GM23248 (cell line): ENCODE results near the gene ADAMTSL2. TPM values are rescaled to one million over a fixed set of nuclear protein-coding genes. Genes with fewer than 3 reads are reported as not detected.

Source experiments
- DNase-seq: peaks from one replicate; pipeline ENCODE4 v3.0.0-alpha.2; 2015
- H2AFZ ChIP-seq: fragments of 200-600 bp; sonication (generic); 2 replicates; pipeline ENCODE4 v1.6.1; 2016; ENCODE audit warnings: antibody characterized with exemption
- H3F3A ChIP-seq: fragments of 200-600 bp; sonication (generic); 2 replicates; pipeline ENCODE4 v1.6.1; 2016; ENCODE audit warnings: mild to moderate bottlenecking, antibody characterized with exemption, mixed run types; ENCODE audit not compliant: insufficient read depth
- H3K27ac ChIP-seq: fragments of 200-600 bp; sonication (generic); 2 replicates; pipeline ENCODE4 v1.5.1; 2016; ENCODE audit warnings: mild to moderate bottlenecking
- H3K27me3 ChIP-seq: fragments of 200-600 bp; sonication (generic); replicated peaks from 2 replicates; pipeline ENCODE4 v1.6.1; 2016; ENCODE audit warnings: mild to moderate bottlenecking; ENCODE audit not compliant: insufficient read depth
- H3K36me3 ChIP-seq: fragments of 200-600 bp; sonication (generic); 2 replicates; pipeline ENCODE4 v1.6.1; 2016; ENCODE audit warnings: low read depth, mild to moderate bottlenecking
- H3K4me1 ChIP-seq: fragments of 200-600 bp; sonication (generic); 2 replicates; pipeline ENCODE4 v1.6.1; 2016; ENCODE audit warnings: mild to moderate bottlenecking; ENCODE audit not compliant: insufficient read depth
- H3K4me2 ChIP-seq: fragments of 200-600 bp; sonication (generic); one replicate; pipeline ENCODE4 v1.6.1; 2016; ENCODE audit warnings: mild to moderate bottlenecking; ENCODE audit not compliant: unreplicated experiment
- H3K4me3 ChIP-seq: fragments of 200-600 bp; sonication (generic); 2 replicates; pipeline ENCODE4 v1.5.1; 2016; ENCODE audit warnings: mild to moderate bottlenecking
- H3K79me2 ChIP-seq: fragments of 200-600 bp; sonication (generic); 2 replicates; pipeline ENCODE4 v1.6.1; 2016; ENCODE audit warnings: mild to moderate bottlenecking; ENCODE audit not compliant: insufficient read depth
- H3K9ac ChIP-seq: fragments of 200-600 bp; sonication (generic); 2 replicates; pipeline ENCODE4 v1.6.1; 2016; ENCODE audit warnings: mild to moderate bottlenecking
- H3K9me2 ChIP-seq: fragments of 200-600 bp; sonication (generic); 2 replicates; pipeline ENCODE4 v1.6.1; 2016; ENCODE audit warnings: mixed run types, mild to moderate bottlenecking, moderate library complexity; ENCODE audit not compliant: insufficient read depth
- H3K9me3 ChIP-seq: fragments of 200-600 bp; sonication (generic); one replicate; pipeline ENCODE4 v1.6.1; 2017; ENCODE audit warnings: low read depth
- H4K20me1 ChIP-seq: fragments of 200-600 bp; sonication (generic); 2 replicates; pipeline ENCODE4 v1.6.0; 2016; ENCODE audit not compliant: insufficient read depth
- EZH2 ChIP-seq: fragments of 200-600 bp; sonication (generic); IDR thresholded peaks from 2 replicates; pipeline ENCODE4 v1.6.1; 2018; ENCODE audit warnings: antibody characterized with exemption, mild to moderate bottlenecking; ENCODE audit not compliant: insufficient read depth, poor library complexity, severe bottlenecking
- EZH2phosphoT487 ChIP-seq: fragments of 200-600 bp; sonication (generic); IDR thresholded peaks from 2 replicates; pipeline ENCODE4 v1.6.1; 2018; ENCODE audit warnings: antibody characterized with exemption, moderate library complexity, mild to moderate bottlenecking, low read depth; ENCODE audit not compliant: insufficient read depth
- WGBS, 2 experiments: methylation state at CpG; one replicate each; pipeline ENCODE4 v1.1.6; 2015 to 2017; ENCODE audit warnings: low lambda C conversion rate in 2 of 2, low coverage in 1 of 2; ENCODE audit errors: missing lambda C conversion rate in 2 of 2; 5-methylcytosine and 5-hydroxymethylcytosine counted together
- in situ Hi-C: fragments of 300-500 bp; cut with MboI; formaldehyde crosslinking; loops from 2 replicates; pipeline ENCODE4 v1.15.0; 2020
- polyA plus RNA-seq: library from polyadenylated mRNA; unstranded; fragments of >200 nt; fragmentation: Nextera tagmentation; extraction: Ambion mirVana; gene quantifications from 2 replicates; pipeline ENCODE4 v1.2.1, GENCODE V29; 2016
- total RNA-seq: library from RNA; depleted of rRNA; stranded (reverse); fragments of >200 nt; shearing (Covaris generic); gene quantifications from 2 replicates; pipeline ENCODE4 v1.2.3, GENCODE V29; 2014

ADAMTSL2 gene
- total and polyA plus RNA-seq, 2 experiments from 2014 or later = 0.11 TPM; not detected in 1

- no peaks in the 10 kb centered on the region for H3K27me3 ChIP-seq
- peak; percentile 94 for DNase-seq
- no peaks in the 10 kb centered on the region for H3K79me2 ChIP-seq
- H3K4me2 ChIP-seq = no peak overlapping the region
- no peak for TF ChIP-seq EZH2
- TF ChIP-seq EZH2phosphoT487 = no peak
- peaks cover 10% of the 10 kb centered on the region for H3K4me1 ChIP-seq
- H3K9me2 ChIP-seq = no peaks in the 10 kb centered on the region
- H4K20me1 ChIP-seq = no peaks in the 10 kb centered on the region
- no peak overlapping the region for H2AFZ ChIP-seq
- 0 out of 2 replicates have a peak, but pooled peaks cover 8% of the 10 kb centered on the region for H3F3A ChIP-seq
- H3K9ac ChIP-seq = peak overlapping the region; percentile 11; the same call in 1 of the 2 replicates
- in situ Hi-C loops = no loop called here
- peaks cover 4% of the 10 kb centered on the region for H3K9me3 ChIP-seq
- H3K4me3 ChIP-seq = no peak overlapping the region
- WGBS, 2 experiments = 8 to 10% methylated on average over 18 of the region's 18 CpGs
- H3K36me3 ChIP-seq = no peaks in the 10 kb centered on the region
- H3K27ac ChIP-seq = no peak overlapping the region
These were observed 27.9 kb upstream of the ADAMTSL2 start for GRCh38 chr9:133506653-133507038.

DNA sequence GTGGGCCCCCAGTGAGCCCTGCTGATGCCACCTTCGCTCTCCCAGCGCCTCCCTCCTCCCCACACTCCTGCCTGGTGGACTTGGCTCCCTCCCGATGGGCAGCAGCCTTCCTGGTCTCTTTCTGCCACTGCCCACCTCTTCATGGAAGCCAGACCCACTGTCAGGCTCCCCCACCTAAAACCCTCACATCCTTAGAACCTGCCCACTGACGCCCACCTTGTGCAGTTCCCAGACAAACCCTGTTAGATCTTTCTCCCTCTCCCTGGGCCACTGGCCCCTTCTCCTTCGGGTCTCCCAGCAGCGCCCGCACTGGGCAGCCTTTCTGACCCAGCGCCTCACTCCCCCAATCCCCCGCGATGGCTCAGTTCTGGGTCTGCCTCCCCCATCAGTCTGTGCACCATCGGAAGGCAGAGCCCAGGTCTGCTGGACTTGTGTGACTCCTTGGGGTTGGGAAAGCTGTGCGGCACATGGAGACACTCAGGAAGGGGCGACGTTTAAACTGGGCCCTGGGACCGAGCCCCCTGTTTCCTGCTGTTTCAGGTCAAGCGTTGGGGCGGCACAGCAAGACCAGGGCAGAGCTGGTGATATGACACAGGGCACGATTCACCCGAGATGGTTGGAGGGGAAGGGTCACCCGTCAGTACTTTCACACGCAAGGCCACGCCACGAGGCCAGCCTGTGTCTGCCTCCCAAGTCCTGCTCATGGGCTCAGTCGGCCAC lies 27.1 kb upstream of the ADAMTSL2 start:
- H3K9me3 ChIP-seq = peaks cover under 1% of the 10 kb centered on the region
- no peak overlapping the region for H2AFZ ChIP-seq

GRCh38 chr9:133508046-133508445 lies 26.5 kb upstream of the ADAMTSL2 start:
- no peaks in the 10 kb centered on the region for H3K9me3 ChIP-seq
- no peaks in the 10 kb centered on the region for H3K36me3 ChIP-seq
- no peak overlapping the region for H3K4me2 ChIP-seq
- no peaks in the 10 kb centered on the region for H3K9me2 ChIP-seq
- H3K9ac ChIP-seq = no peak overlapping the region
- no peaks in the 10 kb centered on the region for H3K79me2 ChIP-seq
- peaks cover 10% of the 10 kb centered on the region for H3K4me1 ChIP-seq
- DNase-seq = no peak
- 0 out of 2 replicates have a peak, but pooled peaks cover 8% of the 10 kb centered on the region for H3F3A ChIP-seq
- H3K27me3 ChIP-seq = no peaks in the 10 kb centered on the region
- in situ Hi-C loops = no loop called here
- no peaks in the 10 kb centered on the region for H4K20me1 ChIP-seq
- H3K4me3 ChIP-seq = no peak overlapping the region
- no peak overlapping the region for H3K27ac ChIP-seq
- no peak for TF ChIP-seq EZH2
- TF ChIP-seq EZH2phosphoT487 = no peak
- WGBS, 2 experiments = 81 to 87% methylated on average over 8 of the region's 8 CpGs
- H2AFZ ChIP-seq = no peak overlapping the region

More for the DNA sequence above, 27.1 kb upstream of the ADAMTSL2 start:
- no peak for DNase-seq
- no peak overlapping the region for H3K4me3 ChIP-seq
- 92 to 93% methylated on average over 23 to 24 of the region's 24 CpGs for WGBS, 2 experiments
- in situ Hi-C loops = no loop called here
- no peaks in the 10 kb centered on the region for H3K9me2 ChIP-seq
- no peaks in the 10 kb centered on the region for H3K36me3 ChIP-seq
- 0 out of 2 replicates have a peak, but pooled peaks cover 8% of the 10 kb centered on the region for H3F3A ChIP-seq
- H3K4me1 ChIP-seq = peaks cover 10% of the 10 kb centered on the region
- H4K20me1 ChIP-seq = no peaks in the 10 kb centered on the region
- no peaks in the 10 kb centered on the region for H3K27me3 ChIP-seq
- H3K9ac ChIP-seq = peak overlapping the region; percentile 11; the same call in 1 of the 2 replicates
- H3K79me2 ChIP-seq = no peaks in the 10 kb centered on the region
- H3K4me2 ChIP-seq = no peak overlapping the region
- no peak for TF ChIP-seq EZH2phosphoT487
- no peak for TF ChIP-seq EZH2
- H3K27ac ChIP-seq = no peak overlapping the region

DNA sequence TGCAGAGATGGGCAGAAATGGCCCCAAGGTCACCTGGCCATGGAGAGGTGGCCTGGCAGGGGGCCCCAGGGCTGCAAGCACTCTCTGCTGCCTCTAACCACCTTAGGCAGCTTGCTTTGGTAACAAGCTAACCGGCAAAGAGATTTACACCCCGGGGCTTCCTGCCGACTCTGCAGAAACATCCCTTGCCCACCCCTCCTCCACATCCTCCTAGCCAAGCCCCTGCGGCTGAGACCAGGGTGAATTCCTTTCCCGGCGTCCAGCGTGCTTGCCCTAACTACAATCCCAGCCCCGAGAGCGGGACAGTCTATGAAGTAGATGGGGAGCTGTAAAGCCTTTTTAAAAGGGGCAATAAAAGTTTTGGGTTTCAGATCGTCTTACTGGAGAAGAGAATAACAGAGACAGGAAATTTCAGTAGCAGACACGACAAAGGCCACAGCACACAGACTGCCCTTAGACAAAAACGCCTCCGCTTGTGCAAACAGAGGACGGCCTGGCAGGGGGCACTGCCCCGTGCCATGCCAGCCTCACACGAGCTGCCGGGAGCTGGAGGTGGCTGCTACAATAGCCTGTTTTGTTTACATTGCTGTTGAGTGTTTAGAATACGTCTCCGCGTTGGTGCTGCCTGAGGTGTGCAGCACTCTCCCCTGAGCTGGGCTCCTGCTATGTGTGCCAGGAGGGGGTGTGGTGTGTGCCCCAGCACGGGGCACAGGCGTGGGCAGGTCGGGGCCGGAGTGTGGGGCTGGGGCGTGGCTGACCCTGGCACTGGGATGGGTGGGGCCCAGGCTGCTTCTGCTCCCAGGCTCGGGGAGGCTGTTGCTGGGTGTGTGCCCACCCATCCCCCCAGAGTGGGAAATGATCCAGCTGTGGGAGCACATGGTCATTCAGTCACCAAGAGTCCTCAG lies 25.1 kb upstream of the ADAMTSL2 start:
- peaks cover 10% of the 10 kb centered on the region for H3K4me1 ChIP-seq

More for the DNA sequence above, 25.1 kb upstream of the ADAMTSL2 start:
- H4K20me1 ChIP-seq = no peaks in the 10 kb centered on the region
- no peak overlapping the region for H2AFZ ChIP-seq
- no peak for DNase-seq
- no peak overlapping the region for H3K4me2 ChIP-seq
- no peaks in the 10 kb centered on the region for H3K9me2 ChIP-seq
- no peak overlapping the region for H3K9ac ChIP-seq
- in situ Hi-C loops = no loop called here
- H3K36me3 ChIP-seq = no peaks in the 10 kb centered on the region
- 0 out of 2 replicates have a peak, but pooled peaks cover 8% of the 10 kb centered on the region for H3F3A ChIP-seq
- TF ChIP-seq EZH2phosphoT487 = no peak
- TF ChIP-seq EZH2 = no peak
- H3K4me3 ChIP-seq = no peak overlapping the region
- H3K27me3 ChIP-seq = no peaks in the 10 kb centered on the region
- 29% methylated on average over 25 to 26 of the region's 26 CpGs for WGBS, 2 experiments
- H3K27ac ChIP-seq = no peak overlapping the region
- no peaks in the 10 kb centered on the region for H3K9me3 ChIP-seq
- no peaks in the 10 kb centered on the region for H3K79me2 ChIP-seq
